Measurements from ENCODE around the gene UNC79. TPM values are rescaled to one million over a fixed set of nuclear protein-coding genes. Genes with fewer than 3 reads are reported as not detected.

Gene UNC79
- total and polyA plus RNA-seq, 2 donors (not counting 3 experiments of a cell fraction or from before 2014, with no cell fraction given), result not detected

- BruUV-seq (replicated peaks), result no TSS peak
- no peaks in the 10 kb centered on the region for H3K36me3 ChIP-seq (ENCODE audit: control insufficient read depth in 2 of 2, extremely low read depth in 1 of 2, insufficient read depth in 2 of 2, low read length in 2 of 2)
- ChIA-PET CTCF (no interaction called here), POLR2A (interaction anchor here (0.6 kb wide), 1 partner anchor 184 kb away, joined by 4 read pairs; no protein-coding TSS in a partner anchor)
- DNase-seq (ENCODE audit: low read depth, low spot score) (no peak), FAIRE-seq (no peak)
- no peaks in the 10 kb centered on the region for H3K4me1 ChIP-seq (ENCODE audit: control insufficient read depth, extremely low read depth, insufficient read depth, low read length)
- no peaks in the 10 kb centered on the region for H3K79me2 ChIP-seq (ENCODE audit: control insufficient read depth, insufficient read depth, low read length)
- no peaks in the 10 kb centered on the region for H3K9me3 ChIP-seq (replicated peaks; ENCODE audit: control insufficient read depth, insufficient read depth, low read length)
- H3K9ac ChIP-seq (replicated peaks; ENCODE audit: extremely low read depth, insufficient read depth, low read length), result no peak overlapping the region
- dilution Hi-C loops (cut with MboI; ENCODE audit: extremely low pct_ligation_motif_present, low sequenced_read_pairs), result no loop called here
- H3K4me3 ChIP-seq (replicated peaks in 1 of 3; ENCODE audit: insufficient read depth in 1 of 3, low read depth in 1 of 3, low read length in 3 of 3), result no peak overlapping the region
- H3K9me1 ChIP-seq (replicated peaks; ENCODE audit: control insufficient read depth, extremely low read depth, insufficient read depth, low read length), result no peaks in the 10 kb centered on the region
- H3K27ac ChIP-seq (ENCODE audit: insufficient read depth, low read depth, low read length), result no peak overlapping the region
- H4K20me1 ChIP-seq (replicated peaks; ENCODE audit: control insufficient read depth, extremely low read depth, insufficient read depth, low read length), result no peaks in the 10 kb centered on the region
- TF ChIP-seq MAX (IDR thresholded peaks at IDR 0.05; ENCODE audit: insufficient read depth, insufficient read length), result no peak
- no peak for TF ChIP-seq GATA2 (IDR thresholded peaks at IDR 0.05; ENCODE audit: insufficient read depth, insufficient read length, low read depth, low read length)
- no peak for TF ChIP-seq MYC (IDR thresholded peaks at IDR 0.05; ENCODE audit: low read depth, low read length)
- no peak for TF ChIP-seq POLR2A (IDR thresholded peaks at IDR 0.05; ENCODE audit: low read depth, low read length)
- TF ChIP-seq JUN (IDR thresholded peaks at IDR 0.05; ENCODE audit: borderline replicate concordance, insufficient read depth, insufficient read length, low read depth), result no peak
- TF ChIP-seq EZH2 (IDR thresholded peaks at IDR 0.05; ENCODE audit: borderline replicate concordance, low read depth, low read length, severe bottlenecking), result no peak
- no peak for TF ChIP-seq POLR2AphosphoS5 (IDR thresholded peaks at IDR 0.05; ENCODE audit: insufficient read depth, low read depth, low read length)
- TF ChIP-seq FOS (IDR thresholded peaks at IDR 0.05; ENCODE audit: borderline replicate concordance, insufficient read depth, low read length), result no peak
- TF ChIP-seq CTCF (IDR thresholded peaks at IDR 0.05; ENCODE audit: extremely low read depth in 1 of 2, insufficient read depth in 1 of 2, low read depth in 1 of 2, low read length in 2 of 2), result no peak
- intact Hi-C loops (cut with micrococcal nuclease), result no loop called here
- H2AFZ ChIP-seq (ENCODE audit: low read depth, low read length), result no peak overlapping the region
- no peaks in the 10 kb centered on the region for H3K27me3 ChIP-seq (ENCODE audit: control insufficient read depth in 2 of 2, insufficient read depth in 2 of 2, low read length in 2 of 2)
- no peak overlapping the region for H3K4me2 ChIP-seq (ENCODE audit: insufficient read depth, low read length)
Measured at GRCh38 chr14:93402951-93403350, 27.8 kb upstream of the UNC79 start.

Data from endothelial cell of umbilical vein (primary cell).